Measurements from ENCODE around the gene TBC1D23. TPM values are rescaled to one million over a fixed set of nuclear protein-coding genes. Genes with fewer than 3 reads are reported as not detected.

TBC1D23 gene
- polyA plus RNA-seq, 1 of the 3 experiments (the other 2 are of a cell fraction) = 6.7 TPM

GRCh38 chr3:100324044-100324443 is 63.3 kb downstream of the TBC1D23 start:
- Histone ChIP-seq H2AFZ (ENCODE audit: low read depth) (no peak overlapping the region), H3K9me3 (no peaks in the 10 kb centered on the region), H4K20me1 (ENCODE audit: insufficient read depth) (no peaks in the 10 kb centered on the region), H3K27me3 (ENCODE audit: insufficient read depth) (no peaks in the 10 kb centered on the region), H3K9me2 (no peaks in the 10 kb centered on the region), H3K27ac (ENCODE audit: low read depth in 2 of 2, low read length in 1 of 2) (no peak overlapping the region), H3K9ac (no peak overlapping the region), H3K4me1 (ENCODE audit: control insufficient read depth in 1 of 2, insufficient read depth in 2 of 2, low read depth in 1 of 2, low read length in 1 of 2) (peaks cover 0 to 2% of the 10 kb centered on the region in 2 experiments; a peak in 1 of 4 replicates), H3F3A (replicated peaks; ENCODE audit: insufficient read depth) (peaks cover 6% of the 10 kb centered on the region), H3K4me3 (ENCODE audit: low read depth in 2 of 2, low read length in 1 of 2) (no peak overlapping the region), H3K4me2 (no peak overlapping the region), H3K79me2 (ENCODE audit: insufficient read depth) (no peaks in the 10 kb centered on the region; the same call in 1 of the 2 replicates), H3K36me3 (replicated peaks in 1 of 2; ENCODE audit: control insufficient read depth in 1 of 2, insufficient read depth in 2 of 2, low read length in 1 of 2) (peaks cover 34 to 58% of the 10 kb centered on the region in 2 experiments)
- CTCF ChIA-PET = interaction anchor here (1.0 kb wide), 1 partner anchor 9 kb away, joined by 3 read pairs; no protein-coding TSS in a partner anchor
- POLR2A ChIA-PET = no interaction called here
- no peak for DNase-seq
- TF ChIP-seq MXI1 (IDR thresholded peaks at IDR 0.05; ENCODE audit: low read depth, low read length) = no peak
- no peak for TF ChIP-seq GATA2 (CRISPR knock-in tag; IDR thresholded peaks at IDR 0.05)
- TF ChIP-seq NRF1 (IDR thresholded peaks at IDR 0.05; ENCODE audit: low read depth, low read length) = no peak
- no peak for TF ChIP-seq EZH2phosphoT487 (IDR thresholded peaks at IDR 0.05; ENCODE audit: borderline replicate concordance, low read depth)
- TF ChIP-seq NFIC (IDR thresholded peaks at IDR 0.05; ENCODE audit: borderline replicate concordance) = no peak
- no peak for TF ChIP-seq RAD21 (IDR thresholded peaks at IDR 0.05; ENCODE audit: low read length)
- no peak for TF ChIP-seq YY1 (IDR thresholded peaks at IDR 0.05; ENCODE audit: low read depth)
- TF ChIP-seq SIN3A (IDR thresholded peaks at IDR 0.05; ENCODE audit: borderline replicate concordance, low read depth, low read length) = no peak
- no peak for TF ChIP-seq RXRA (IDR thresholded peaks at IDR 0.05; ENCODE audit: borderline replicate concordance, low read depth)
- TF ChIP-seq FOXJ3 (CRISPR knock-in tag; IDR thresholded peaks at IDR 0.05) = no peak
- TF ChIP-seq IRF3 (IDR thresholded peaks at IDR 0.05; ENCODE audit: low read depth, low read length) = no peak
- TF ChIP-seq CTCF (IDR thresholded peaks at IDR 0.05) = no peak
- no peak for TF ChIP-seq USF1 (IDR thresholded peaks at IDR 0.05; ENCODE audit: borderline replicate concordance, low read depth)
- TF ChIP-seq CHD2 (IDR thresholded peaks at IDR 0.05; ENCODE audit: low read length, partially characterized antibody) = no peak
- no peak for TF ChIP-seq SMC3 (IDR thresholded peaks at IDR 0.05; ENCODE audit: low read depth, low read length)
- no peak for TF ChIP-seq FOSL2 (IDR thresholded peaks at IDR 0.05; ENCODE audit: borderline replicate concordance, low read depth)
- TF ChIP-seq USF2 (IDR thresholded peaks at IDR 0.05; ENCODE audit: borderline replicate concordance, low read depth, low read length) = no peak
- TF ChIP-seq RCOR1 (IDR thresholded peaks at IDR 0.05; ENCODE audit: low read length) = no peak
- no peak for TF ChIP-seq TCF12 (IDR thresholded peaks at IDR 0.05)
- no peak for TF ChIP-seq RFX5 (IDR thresholded peaks at IDR 0.05; ENCODE audit: low read length)
